IPS DF 6.9 (cell line): ENCODE results near the gene LENG8.

ENCODE experiments used
- DNase-seq: peaks from one replicate; pipeline ENCODE4 v3.0.0-alpha.2; 2013; ENCODE audit warnings: low read depth, low spot score
- H3K27ac ChIP-seq: one replicate; pipeline ENCODE4 v1.5.1; 2013; ENCODE audit warnings: low read length, control low read depth
- H3K27me3 ChIP-seq: 2 replicates; pipeline ENCODE4 v1.6.1; 2013; ENCODE audit warnings: mild to moderate bottlenecking, low read length; ENCODE audit not compliant: control insufficient read depth, insufficient read depth
- H3K36me3 ChIP-seq: 2 replicates; pipeline ENCODE4 v1.6.1; 2013; ENCODE audit warnings: low read length; ENCODE audit not compliant: control insufficient read depth, insufficient read depth
- H3K4me1 ChIP-seq: 2 replicates; pipeline ENCODE4 v1.6.1; 2013; ENCODE audit warnings: low read length; ENCODE audit not compliant: control insufficient read depth, insufficient read depth
- H3K4me3 ChIP-seq: 2 replicates; pipeline ENCODE4 v1.5.1; 2013; ENCODE audit warnings: mild to moderate bottlenecking, low read length
- H3K9me3 ChIP-seq: 2 replicates; pipeline ENCODE4 v1.6.1; 2013; ENCODE audit warnings: low read length, inconsistent platforms; ENCODE audit not compliant: control insufficient read depth, insufficient read depth
- WGBS: extraction: QIAGEN DNeasy Blood & Tissue Kit; methylation state at CpG from one replicate; pipeline ENCODE4 v1.1.7; 2013; ENCODE audit warnings: mixed read lengths, missing lambda C conversion rate; ENCODE audit not compliant: insufficient read length, insufficient coverage; 5-methylcytosine and 5-hydroxymethylcytosine counted together

LENG8 gene

GRCh38 chr19:54422136-54422535 is 26.9 kb upstream of the LENG8 start:
- Histone ChIP-seq H3K36me3 (no peaks in the 10 kb centered on the region; the same call in 1 of the 2 replicates), H3K27me3 (no peaks in the 10 kb centered on the region; the same call in 1 of the 2 replicates), H3K4me3 (no peak overlapping the region), H3K4me1 (peaks cover 15% of the 10 kb centered on the region), H3K9me3 (no peaks in the 10 kb centered on the region), H3K27ac (no peak overlapping the region)
- no CpG with 5 or more reads among the region's 20 CpGs for WGBS
- DNase-seq = no peak

- DNase-seq = no peak
- Histone ChIP-seq H3K27ac (no peak overlapping the region), H3K27me3 (no peaks in the 10 kb centered on the region; the same call in 1 of the 2 replicates), H3K4me1 (peaks cover 12% of the 10 kb centered on the region), H3K36me3 (no peaks in the 10 kb centered on the region; the same call in 1 of the 2 replicates), H3K9me3 (no peaks in the 10 kb centered on the region), H3K4me3 (no peak overlapping the region)
- no CpG with 5 or more reads among the region's 14 CpGs for WGBS
Measured at GRCh38 chr19:54424201-54424600, 24.8 kb upstream of the LENG8 start.

- no peak for DNase-seq
- Histone ChIP-seq H3K27me3 (no peaks in the 10 kb centered on the region; the same call in 1 of the 2 replicates), H3K27ac (no peak overlapping the region), H3K4me1 (peaks cover 12% of the 10 kb centered on the region), H3K36me3 (no peaks in the 10 kb centered on the region; the same call in 1 of the 2 replicates), H3K9me3 (no peaks in the 10 kb centered on the region), H3K4me3 (no peak overlapping the region)
- no CpG with 5 or more reads among the region's 36 CpGs for WGBS
Measured at GRCh38 chr19:54424660-54425381, 24.2 kb upstream of the LENG8 start.

GRCh38 chr19:54425382-54425723 is 23.6 kb upstream of the LENG8 start:
- no peaks in the 10 kb centered on the region; the same call in 1 of the 2 replicates for H3K36me3 ChIP-seq
- no peaks in the 10 kb centered on the region; the same call in 1 of the 2 replicates for H3K27me3 ChIP-seq
- WGBS = no CpG with 5 or more reads among the region's 5 CpGs
- no peaks in the 10 kb centered on the region for H3K9me3 ChIP-seq
- no peak for DNase-seq
- H3K4me3 ChIP-seq = no peak overlapping the region
- peaks cover 13% of the 10 kb centered on the region for H3K4me1 ChIP-seq
- H3K27ac ChIP-seq = no peak overlapping the region

- Histone ChIP-seq H3K36me3 (no peaks in the 10 kb centered on the region; the same call in 1 of the 2 replicates), H3K4me1 (peaks cover 11% of the 10 kb centered on the region), H3K9me3 (no peaks in the 10 kb centered on the region), H3K4me3 (no peak overlapping the region), H3K27me3 (no peaks in the 10 kb centered on the region; the same call in 1 of the 2 replicates), H3K27ac (no peak overlapping the region)
- no CpG with 5 or more reads among the region's 17 CpGs for WGBS
- DNase-seq = no peak
Measured at GRCh38 chr19:54426291-54426931, 22.6 kb upstream of the LENG8 start.

GRCh38 chr19:54427586-54427985 is 21.4 kb upstream of the LENG8 start:
- Histone ChIP-seq H3K27ac (no peak overlapping the region), H3K9me3 (no peaks in the 10 kb centered on the region), H3K4me3 (no peak overlapping the region), H3K36me3 (no peaks in the 10 kb centered on the region; the same call in 1 of the 2 replicates), H3K27me3 (no peaks in the 10 kb centered on the region; the same call in 1 of the 2 replicates), H3K4me1 (peaks cover 2% of the 10 kb centered on the region; the same call in 1 of the 2 replicates)
- DNase-seq = no peak
- WGBS = no CpG with 5 or more reads among the region's 11 CpGs

GRCh38 chr19:54428323-54429175 is 20.4 kb upstream of the LENG8 start:
- Histone ChIP-seq H3K27me3 (no peaks in the 10 kb centered on the region; the same call in 1 of the 2 replicates), H3K4me1 (peaks cover 2% of the 10 kb centered on the region; the same call in 1 of the 2 replicates), H3K4me3 (no peak overlapping the region), H3K9me3 (no peaks in the 10 kb centered on the region), H3K27ac (no peak overlapping the region), H3K36me3 (no peaks in the 10 kb centered on the region)
- WGBS = no CpG with 5 or more reads among the region's 11 CpGs
- no peak for DNase-seq

GRCh38 chr19:54429176-54429495 is 19.9 kb upstream of the LENG8 start:
- Histone ChIP-seq H3K36me3 (no peaks in the 10 kb centered on the region), H3K4me1 (peaks cover 2% of the 10 kb centered on the region; the same call in 1 of the 2 replicates), H3K9me3 (no peaks in the 10 kb centered on the region), H3K27ac (no peak overlapping the region), H3K4me3 (no peak overlapping the region), H3K27me3 (no peaks in the 10 kb centered on the region; the same call in 1 of the 2 replicates)
- DNase-seq = no peak
- no CpG with 5 or more reads among the region's 8 CpGs for WGBS

GRCh38 chr19:54429545-54430227 is 19.3 kb upstream of the LENG8 start:
- Histone ChIP-seq H3K27ac (no peak overlapping the region), H3K27me3 (no peaks in the 10 kb centered on the region; the same call in 1 of the 2 replicates), H3K4me1 (peaks cover 3% of the 10 kb centered on the region; the same call in 1 of the 2 replicates), H3K4me3 (no peak overlapping the region), H3K9me3 (no peaks in the 10 kb centered on the region), H3K36me3 (no peaks in the 10 kb centered on the region)
- no CpG with 5 or more reads among the region's 13 CpGs for WGBS
- DNase-seq = no peak
